HepG2 (cell line): Measurements from ENCODE around the gene TBXA2R. TPM values are rescaled to one million over a fixed set of nuclear protein-coding genes. Genes with fewer than 3 reads are reported as not detected.

Source experiments
- CBX5 ChIP-seq: sonication (generic); formaldehyde crosslinking; IDR thresholded peaks from 2 replicates; pipeline ENCODE4 v1.4.0; 2020; ENCODE audit warnings: missing genetic modification reagents, borderline replicate concordance
- FLYWCH1 ChIP-seq: sonication (generic); formaldehyde crosslinking; IDR thresholded peaks from 2 replicates; pipeline ENCODE4 v1.8.1; 2023; ENCODE audit warnings: mild to moderate bottlenecking, missing genetic modification reagents
- JDP2 ChIP-seq: sonication (generic); formaldehyde crosslinking; IDR thresholded peaks from 2 replicates; pipeline ENCODE4 v1.8.1; 2022; ENCODE audit warnings: missing genetic modification reagents, borderline replicate concordance
- KDM2A ChIP-seq: sonication (generic); formaldehyde crosslinking; IDR thresholded peaks from 2 replicates; pipeline ENCODE4 v1.4.0; 2020; ENCODE audit warnings: low read depth, missing genetic modification reagents, borderline replicate concordance
- SMARCE1 ChIP-seq: fragments of 450-650 bp; IDR thresholded peaks from 2 replicates; pipeline ENCODE4 v1.6.1; 2017; ENCODE audit warnings: borderline replicate concordance
- STAT5B ChIP-seq: sonication (generic); formaldehyde crosslinking; IDR thresholded peaks from 2 replicates; pipeline ENCODE4 v1.4.0; 2020; ENCODE audit warnings: missing genetic modification reagents
- TSC22D2 ChIP-seq: sonication (generic); formaldehyde crosslinking; IDR thresholded peaks from 2 replicates; pipeline ENCODE4 v1.5.1; 2020; ENCODE audit warnings: missing genetic modification reagents, mild to moderate bottlenecking, borderline replicate concordance
- ZNF12 ChIP-seq: sonication (generic); formaldehyde crosslinking; IDR thresholded peaks from 2 replicates; pipeline ENCODE4 v1.5.0; 2020; ENCODE audit warnings: missing genetic modification reagents
- ZNF644 ChIP-seq: IDR thresholded peaks from 2 replicates; pipeline ENCODE4 v1.6.1; 2016; ENCODE audit warnings: low read depth
- ZNF768 ChIP-seq: sonication (generic); formaldehyde crosslinking; IDR thresholded peaks from 2 replicates; pipeline ENCODE4 v1.4.0; 2020; ENCODE audit warnings: missing genetic modification reagents
- polyA plus RNA-seq, 8 experiments: library from polyadenylated mRNA; depleted of rRNA in 3 of 8; stranded (reverse) in 7 of 8; unstranded in 1 of 8; fragments of >200 nt; fragmentation: Illumina TruSeq in 4 of 8; extraction: Trizol in 4 of 8; gene quantifications; 2 replicates each; pipeline versions ENCODE4 v1.2.1 to v1.2.3, GENCODE V29; 2011 to 2016; ENCODE audit warnings: low read depth in 4 of 8, missing spikeins in 1 of 8, mixed read lengths in 1 of 8; ENCODE audit not compliant: insufficient read depth in 1 of 8
- total RNA-seq, 5 experiments: library from RNA; depleted of rRNA; stranded (reverse); fragments of >200 nt; fragmentation: Illumina TruSeq; extraction: Trizol; gene quantifications; 2 replicates each; pipeline ENCODE4 v1.2.3, GENCODE V29; 2016; ENCODE audit warnings: low read depth in 1 of 5
- TF ChIP-seq, protein P1 (sequence below): sonication (generic); formaldehyde crosslinking; IDR thresholded peaks from 2 replicates; pipeline ENCODE4 v1.9.0; 2021; ENCODE audit warnings: missing genetic modification reagents, borderline replicate concordance
- TF ChIP-seq, protein P2 (sequence below): IDR thresholded peaks from 2 replicates; pipeline ENCODE4 v1.6.1; 2016; ENCODE audit warnings: low read depth, borderline replicate concordance
- TF ChIP-seq, protein P3 (sequence below): sonication (generic); formaldehyde crosslinking; IDR thresholded peaks from 2 replicates; pipeline ENCODE4 v1.5.1; 2020; ENCODE audit warnings: mild to moderate bottlenecking, missing genetic modification reagents, moderate library complexity
- TF ChIP-seq, protein P4 (sequence below): sonication (generic); formaldehyde crosslinking; IDR thresholded peaks from 2 replicates; pipeline ENCODE4 v1.9.0; 2022; ENCODE audit warnings: missing genetic modification reagents, mild to moderate bottlenecking, borderline replicate concordance

TBXA2R gene
- total and polyA plus RNA-seq, 2 of the 13 experiments (the other 11 are each of a cell fraction or from before 2014, with no cell fraction given): 0.09 TPM; not detected in 1

DNA sequence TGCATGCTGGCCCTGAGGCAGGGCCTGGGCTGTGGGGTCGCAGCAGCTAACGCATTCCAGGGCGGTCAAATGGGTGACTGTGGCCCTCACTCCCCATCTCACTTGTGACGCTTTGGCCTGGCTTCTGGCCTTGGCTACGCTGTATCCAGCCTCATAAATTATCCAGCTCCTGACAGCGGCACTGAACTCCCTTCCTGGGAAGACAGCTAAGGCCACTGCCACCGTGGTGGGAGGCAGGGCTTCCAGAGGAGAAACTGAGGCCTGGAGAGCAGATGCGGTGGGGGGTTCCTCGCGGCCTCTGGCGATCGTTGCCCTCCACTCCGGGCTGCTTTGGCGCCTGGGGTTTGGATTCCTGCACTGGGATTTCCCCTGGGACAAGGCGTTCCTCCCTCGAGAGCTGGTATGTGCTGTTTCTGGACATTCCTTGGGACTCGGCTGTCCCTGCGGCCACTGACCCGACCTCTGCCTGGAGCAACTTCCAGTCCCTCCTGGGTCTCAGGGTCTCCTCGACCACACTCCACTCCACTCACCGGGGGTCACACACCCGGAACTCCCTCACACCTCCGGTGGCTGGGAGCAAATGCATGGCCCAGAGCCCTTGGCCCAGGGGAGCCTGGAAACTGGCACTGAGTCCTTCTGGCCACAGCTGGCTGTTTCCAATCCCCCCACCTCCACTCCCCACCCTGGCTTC is 3.4 kb downstream of the TBXA2R start (continued):
- TF ChIP-seq FLYWCH1 (no peak), TSC22D2 (CRISPR knock-in tag) (no peak), CBX5 (no peak), ZNF768 (CRISPR knock-in tag) (0 out of 2 replicates have a peak, but pooled peaks have one; percentile 25), KDM2A (0 out of 2 replicates have a peak, but pooled peaks have one; percentile 15), JDP2 (CRISPR knock-in tag) (no peak), ZNF644 (CRISPR knock-in tag) (no peak), STAT5B (CRISPR knock-in tag) (no peak), ZNF12 (CRISPR knock-in tag) (no peak), SMARCE1 (no peak)
- TF ChIP-seq, protein P1, sequence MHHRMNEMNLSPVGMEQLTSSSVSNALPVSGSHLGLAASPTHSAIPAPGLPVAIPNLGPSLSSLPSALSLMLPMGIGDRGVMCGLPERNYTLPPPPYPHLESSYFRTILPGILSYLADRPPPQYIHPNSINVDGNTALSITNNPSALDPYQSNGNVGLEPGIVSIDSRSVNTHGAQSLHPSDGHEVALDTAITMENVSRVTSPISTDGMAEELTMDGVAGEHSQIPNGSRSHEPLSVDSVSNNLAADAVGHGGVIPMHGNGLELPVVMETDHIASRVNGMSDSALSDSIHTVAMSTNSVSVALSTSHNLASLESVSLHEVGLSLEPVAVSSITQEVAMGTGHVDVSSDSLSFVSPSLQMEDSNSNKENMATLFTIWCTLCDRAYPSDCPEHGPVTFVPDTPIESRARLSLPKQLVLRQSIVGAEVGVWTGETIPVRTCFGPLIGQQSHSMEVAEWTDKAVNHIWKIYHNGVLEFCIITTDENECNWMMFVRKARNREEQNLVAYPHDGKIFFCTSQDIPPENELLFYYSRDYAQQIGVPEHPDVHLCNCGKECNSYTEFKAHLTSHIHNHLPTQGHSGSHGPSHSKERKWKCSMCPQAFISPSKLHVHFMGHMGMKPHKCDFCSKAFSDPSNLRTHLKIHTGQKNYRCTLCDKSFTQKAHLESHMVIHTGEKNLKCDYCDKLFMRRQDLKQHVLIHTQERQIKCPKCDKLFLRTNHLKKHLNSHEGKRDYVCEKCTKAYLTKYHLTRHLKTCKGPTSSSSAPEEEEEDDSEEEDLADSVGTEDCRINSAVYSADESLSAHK (CRISPR knock-in tag): peak; percentile 99
- TF ChIP-seq, protein P2, sequence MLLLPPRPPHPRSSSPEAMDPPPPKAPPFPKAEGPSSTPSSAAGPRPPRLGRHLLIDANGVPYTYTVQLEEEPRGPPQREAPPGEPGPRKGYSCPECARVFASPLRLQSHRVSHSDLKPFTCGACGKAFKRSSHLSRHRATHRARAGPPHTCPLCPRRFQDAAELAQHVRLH: no peak
- TF ChIP-seq, protein P3, sequence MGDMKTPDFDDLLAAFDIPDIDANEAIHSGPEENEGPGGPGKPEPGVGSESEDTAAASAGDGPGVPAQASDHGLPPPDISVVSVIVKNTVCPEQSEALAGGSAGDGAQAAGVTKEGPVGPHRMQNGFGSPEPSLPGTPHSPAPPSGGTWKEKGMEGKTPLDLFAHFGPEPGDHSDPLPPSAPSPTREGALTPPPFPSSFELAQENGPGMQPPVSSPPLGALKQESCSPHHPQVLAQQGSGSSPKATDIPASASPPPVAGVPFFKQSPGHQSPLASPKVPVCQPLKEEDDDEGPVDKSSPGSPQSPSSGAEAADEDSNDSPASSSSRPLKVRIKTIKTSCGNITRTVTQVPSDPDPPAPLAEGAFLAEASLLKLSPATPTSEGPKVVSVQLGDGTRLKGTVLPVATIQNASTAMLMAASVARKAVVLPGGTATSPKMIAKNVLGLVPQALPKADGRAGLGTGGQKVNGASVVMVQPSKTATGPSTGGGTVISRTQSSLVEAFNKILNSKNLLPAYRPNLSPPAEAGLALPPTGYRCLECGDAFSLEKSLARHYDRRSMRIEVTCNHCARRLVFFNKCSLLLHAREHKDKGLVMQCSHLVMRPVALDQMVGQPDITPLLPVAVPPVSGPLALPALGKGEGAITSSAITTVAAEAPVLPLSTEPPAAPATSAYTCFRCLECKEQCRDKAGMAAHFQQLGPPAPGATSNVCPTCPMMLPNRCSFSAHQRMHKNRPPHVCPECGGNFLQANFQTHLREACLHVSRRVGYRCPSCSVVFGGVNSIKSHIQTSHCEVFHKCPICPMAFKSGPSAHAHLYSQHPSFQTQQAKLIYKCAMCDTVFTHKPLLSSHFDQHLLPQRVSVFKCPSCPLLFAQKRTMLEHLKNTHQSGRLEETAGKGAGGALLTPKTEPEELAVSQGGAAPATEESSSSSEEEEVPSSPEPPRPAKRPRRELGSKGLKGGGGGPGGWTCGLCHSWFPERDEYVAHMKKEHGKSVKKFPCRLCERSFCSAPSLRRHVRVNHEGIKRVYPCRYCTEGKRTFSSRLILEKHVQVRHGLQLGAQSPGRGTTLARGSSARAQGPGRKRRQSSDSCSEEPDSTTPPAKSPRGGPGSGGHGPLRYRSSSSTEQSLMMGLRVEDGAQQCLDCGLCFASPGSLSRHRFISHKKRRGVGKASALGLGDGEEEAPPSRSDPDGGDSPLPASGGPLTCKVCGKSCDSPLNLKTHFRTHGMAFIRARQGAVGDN: peak; percentile 36; the same call in 1 of the 2 replicates
- TF ChIP-seq, protein P4, sequence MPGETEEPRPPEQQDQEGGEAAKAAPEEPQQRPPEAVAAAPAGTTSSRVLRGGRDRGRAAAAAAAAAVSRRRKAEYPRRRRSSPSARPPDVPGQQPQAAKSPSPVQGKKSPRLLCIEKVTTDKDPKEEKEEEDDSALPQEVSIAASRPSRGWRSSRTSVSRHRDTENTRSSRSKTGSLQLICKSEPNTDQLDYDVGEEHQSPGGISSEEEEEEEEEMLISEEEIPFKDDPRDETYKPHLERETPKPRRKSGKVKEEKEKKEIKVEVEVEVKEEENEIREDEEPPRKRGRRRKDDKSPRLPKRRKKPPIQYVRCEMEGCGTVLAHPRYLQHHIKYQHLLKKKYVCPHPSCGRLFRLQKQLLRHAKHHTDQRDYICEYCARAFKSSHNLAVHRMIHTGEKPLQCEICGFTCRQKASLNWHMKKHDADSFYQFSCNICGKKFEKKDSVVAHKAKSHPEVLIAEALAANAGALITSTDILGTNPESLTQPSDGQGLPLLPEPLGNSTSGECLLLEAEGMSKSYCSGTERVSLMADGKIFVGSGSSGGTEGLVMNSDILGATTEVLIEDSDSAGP (CRISPR knock-in tag): peak; percentile 29; the same call in 1 of the 2 replicates
